Muscle of back (tissue), 11 donors: ENCODE data around the gene SMG6. TPM values are rescaled to one million over a fixed set of nuclear protein-coding genes. Genes with fewer than 3 reads are reported as not detected.

Source experiments
- DNase-seq, 3 donors: peaks; one replicate each; pipeline versions ENCODE4 v3.0.0 to v3.0.0-alpha.2; 2013
- polyA plus RNA-seq, 10 donors: library from polyadenylated mRNA; unstranded; fragments of 120-200 nt; gene quantifications; one replicate each; pipeline ENCODE4 v1.2.1, GENCODE V29; 2013; ENCODE audit not compliant: insufficient read length in 10 of 10

Gene SMG6
- polyA plus RNA-seq, 10 donors: 12.5 to 20.1 (median 16.8) TPM

GRCh38 chr17:2110436-2110835 is 193.1 kb downstream of the SMG6 start:
- DNase-seq: peak in 1 of 3 donors; percentile 22

GRCh38 chr17:2108170-2108569 is 195.4 kb downstream of the SMG6 start:
- DNase-seq: no peak

- peak in 2 of 3 donors; percentile 47 to 64 for DNase-seq
Measured at GRCh38 chr17:2107506-2107905, 196.1 kb downstream of the SMG6 start.

- no peak for DNase-seq
Measured at GRCh38 chr17:2107050-2107449, 196.5 kb downstream of the SMG6 start.

GRCh38 chr17:2106308-2106955 is 197.2 kb downstream of the SMG6 start:
- DNase-seq: peak in 1 of 3 donors; percentile 54

GRCh38 chr17:2105663-2106062 is 197.9 kb downstream of the SMG6 start:
- DNase-seq: no peak

GRCh38 chr17:2102931-2103809 is 200.4 kb downstream of the SMG6 start:
- DNase-seq: peak; percentile 76 to 89 (median 76)

- DNase-seq: no peak
Measured at GRCh38 chr17:2101448-2102257, 201.9 kb downstream of the SMG6 start.

- DNase-seq: no peak
Measured at GRCh38 chr17:2095536-2095910, 208.1 kb downstream of the SMG6 start.

GRCh38 chr17:2094891-2095535 is 208.6 kb downstream of the SMG6 start:
- DNase-seq: peak in 2 of 3 donors; percentile 32 to 69

- DNase-seq: no peak
Measured at GRCh38 chr17:2093349-2093748, 210.2 kb downstream of the SMG6 start.

- DNase-seq: no peak
Measured at GRCh38 chr17:2092253-2092652, 211.3 kb downstream of the SMG6 start.

- peak; percentile 85 to 94 (median 93) for DNase-seq
Measured at GRCh38 chr17:2090804-2091534, 212.6 kb downstream of the SMG6 start.

- DNase-seq: peak in 1 of 3 donors; percentile 51
Measured at GRCh38 chr17:2090210-2090641, 213.4 kb downstream of the SMG6 start.

- DNase-seq: peak in 2 of 3 donors; percentile 80 to 90
Measured at GRCh38 chr17:2089021-2089422, 214.6 kb downstream of the SMG6 start.

- peak in 2 of 3 donors; percentile 56 to 78 for DNase-seq
Measured at GRCh38 chr17:2087597-2088211, 215.9 kb downstream of the SMG6 start.

GRCh38 chr17:2086306-2086705 is 217.3 kb downstream of the SMG6 start:
- DNase-seq: peak in 1 of 3 donors; percentile 27

GRCh38 chr17:2085648-2085949 is 218.0 kb downstream of the SMG6 start:
- peak in 2 of 3 donors; percentile 85 to 89 for DNase-seq

- peak; percentile 84 to 95 (median 89) for DNase-seq
Measured at GRCh38 chr17:2084766-2085647, 218.6 kb downstream of the SMG6 start.
